Tibial artery (tissue), 4 donors: Measurements from ENCODE around the gene B2M.
A peak's percentile ranks its signal among the peaks of the same experiment; 100 is the strongest.

ENCODE experiments used
- DNase-seq, 2 donors: peaks; one replicate each; pipeline ENCODE4 v3.0.0-alpha.2; 2019
- H3K27ac ChIP-seq, 2 donors: fragments of 200-600 bp; sonication (generic) in 1 of 2; 1 replicate in 1 of 2; 2 replicates in 1 of 2; pipeline ENCODE4 v1.5.1; 2018 to 2019; ENCODE audit warnings: mild to moderate bottlenecking in 1 of 2
- H3K27me3 ChIP-seq, 2 donors: fragments of 200-600 bp; sonication (generic) in 1 of 2; one replicate each; pipeline versions ENCODE4 v1.5.1 to v1.6.0; 2016 to 2019
- H3K36me3 ChIP-seq, 3 donors: fragments of 200-600 bp; sonication (generic) in 2 of 3; one replicate each; pipeline ENCODE4 v1.5.1; 2016 to 2019; ENCODE audit warnings: mild to moderate bottlenecking in 2 of 3
- H3K4me1 ChIP-seq, 4 donors: fragments of 200-600 bp; sonication (generic) in 2 of 4; 1 replicate in 3 of 4; 2 replicates in 1 of 4; pipeline ENCODE4 v1.5.1; 2016 to 2019
- H3K4me3 ChIP-seq, 2 donors: fragments of 200-600 bp; sonication (generic) in 1 of 2; 1 replicate in 1 of 2; 2 replicates in 1 of 2; pipeline ENCODE4 v1.5.1; 2018 to 2019; ENCODE audit warnings: mild to moderate bottlenecking in 2 of 2
- H3K9me3 ChIP-seq, 3 donors: fragments of 200-600 bp; sonication (generic) in 1 of 3; one replicate each; pipeline ENCODE4 v1.5.1; 2016 to 2019
- intact Hi-C: fragments of 100-400 bp; cut with DNase I; formaldehyde crosslinking; loops from one replicate; pipeline ENCODE4 v1.15.0; 2023; ENCODE audit warnings: low total_unique reads
- TF ChIP-seq, protein P1 (sequence below), 2 experiments: fragments of 200-600 bp in 1 of 2; fragments of 450-650 bp in 1 of 2; IDR thresholded peaks; one replicate each; pipeline ENCODE4 v1.5.1; 2017 to 2019; ENCODE audit warnings: antibody characterized with exemption in 2 of 2, mild to moderate bottlenecking in 1 of 2, moderate library complexity in 1 of 2

B2M gene

GRCh38 chr15:44711096-44711742 lies at the start of gene B2M, which contains the start of gene PATL2:
Gene B2M, plus strand, starts transcription at chr15:44711517. Its CDS starts 30 bp downstream, at chr15:44711547.
Gene PATL2, minus strand, starts transcription at chr15:44711323. Its CDS starts 34,833 bp downstream, at chr15:44676490.
- TF ChIP-seq, protein P1, sequence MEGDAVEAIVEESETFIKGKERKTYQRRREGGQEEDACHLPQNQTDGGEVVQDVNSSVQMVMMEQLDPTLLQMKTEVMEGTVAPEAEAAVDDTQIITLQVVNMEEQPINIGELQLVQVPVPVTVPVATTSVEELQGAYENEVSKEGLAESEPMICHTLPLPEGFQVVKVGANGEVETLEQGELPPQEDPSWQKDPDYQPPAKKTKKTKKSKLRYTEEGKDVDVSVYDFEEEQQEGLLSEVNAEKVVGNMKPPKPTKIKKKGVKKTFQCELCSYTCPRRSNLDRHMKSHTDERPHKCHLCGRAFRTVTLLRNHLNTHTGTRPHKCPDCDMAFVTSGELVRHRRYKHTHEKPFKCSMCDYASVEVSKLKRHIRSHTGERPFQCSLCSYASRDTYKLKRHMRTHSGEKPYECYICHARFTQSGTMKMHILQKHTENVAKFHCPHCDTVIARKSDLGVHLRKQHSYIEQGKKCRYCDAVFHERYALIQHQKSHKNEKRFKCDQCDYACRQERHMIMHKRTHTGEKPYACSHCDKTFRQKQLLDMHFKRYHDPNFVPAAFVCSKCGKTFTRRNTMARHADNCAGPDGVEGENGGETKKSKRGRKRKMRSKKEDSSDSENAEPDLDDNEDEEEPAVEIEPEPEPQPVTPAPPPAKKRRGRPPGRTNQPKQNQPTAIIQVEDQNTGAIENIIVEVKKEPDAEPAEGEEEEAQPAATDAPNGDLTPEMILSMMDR (IDR thresholded peaks at IDR 0.05) = no peak
- DNase-seq = peak; percentile 96 to 98
- H3K27ac ChIP-seq = peak within 1 kb of the TSS; percentile 97 to 99
- intact Hi-C loops = loop anchor here (1.0 kb wide), 1 partner anchor 17 kb away; no protein-coding TSS in a partner anchor
- H3K27me3 ChIP-seq = no peaks in the 10 kb centered on the region
- H3K9me3 ChIP-seq = no peaks in the 10 kb centered on the region
- H3K36me3 ChIP-seq = peaks cover 11 to 12% (median 12%) of the 10 kb centered on the region in 3 donors
- peaks cover 0 to 20% (median 6%) of the 10 kb centered on the region in 4 donors for H3K4me1 ChIP-seq
- peak within 1 kb of the TSS; percentile 86 to 98 for H3K4me3 ChIP-seq

- H3K36me3 ChIP-seq = peaks cover 16 to 33% (median 27%) of the 10 kb centered on the region in 3 donors
- no peak overlapping the region for H3K27ac ChIP-seq
- H3K9me3 ChIP-seq = no peaks in the 10 kb centered on the region
- no peak overlapping the region for H3K4me3 ChIP-seq
- peaks cover 0 to 15% (median 6%) of the 10 kb centered on the region in 4 donors for H3K4me1 ChIP-seq
- intact Hi-C loops = loop anchor here (5.0 kb wide), 1 partner anchor 76 kb away; the partner anchor contains the start of gene TRIM69
- no peaks in the 10 kb centered on the region for H3K27me3 ChIP-seq
- TF ChIP-seq, protein P1 (IDR thresholded peaks at IDR 0.05) = no peak
- no peak for DNase-seq
Measured at GRCh38 chr15:44661576-44661975, 49.7 kb upstream of the B2M start.

DNA sequence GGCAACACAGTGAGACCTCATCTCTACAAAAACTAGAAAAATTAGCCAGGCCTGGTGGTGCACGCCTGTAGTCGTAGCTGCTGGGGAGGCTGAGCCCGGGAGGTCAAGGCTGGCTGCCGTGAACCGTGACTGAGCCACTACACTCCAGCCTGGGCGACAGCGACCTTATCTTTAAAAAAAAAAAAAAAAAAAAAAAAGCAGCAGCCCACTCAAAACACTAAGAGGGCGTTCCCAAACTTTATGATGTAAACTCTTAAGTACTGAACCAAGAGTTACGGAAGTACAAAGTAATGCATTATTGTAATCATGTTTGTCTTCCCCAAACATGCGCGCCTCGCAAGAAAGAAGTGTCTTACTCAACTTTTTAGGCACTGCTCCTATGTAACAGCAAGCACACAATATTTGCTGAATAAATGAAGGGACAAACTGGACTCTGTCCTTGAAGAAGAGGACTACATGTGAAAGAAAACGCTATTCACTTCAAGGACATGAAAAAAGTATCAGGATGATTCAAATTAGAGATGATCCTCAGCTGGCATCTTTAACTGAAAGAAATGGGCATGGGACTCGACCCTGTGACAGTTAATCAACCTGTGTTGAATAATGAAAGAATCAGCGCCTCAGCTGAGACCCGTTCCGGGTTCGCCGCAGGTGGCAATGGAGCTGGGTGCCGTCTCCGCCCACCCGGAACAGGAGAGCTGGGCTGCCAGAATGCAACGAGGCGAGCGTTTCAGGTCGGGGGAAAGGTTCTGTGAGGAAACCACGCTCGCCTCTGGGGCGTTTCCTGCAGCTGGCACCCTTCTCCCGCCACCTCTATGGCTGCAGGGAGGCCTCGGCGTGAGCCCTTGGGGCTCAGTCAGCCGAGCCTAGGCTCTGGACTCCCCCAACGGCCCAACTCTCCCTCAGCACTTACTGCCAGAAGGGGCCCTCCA lies 48.6 kb upstream of the B2M start:
- H3K4me3 ChIP-seq = peak overlapping the region; percentile 61 to 97
- intact Hi-C loops = loop anchor here (5.0 kb wide), 1 partner anchor 75 kb away; the partner anchor contains the start of gene TRIM69
- TF ChIP-seq, protein P1 (IDR thresholded peaks at IDR 0.05) = no peak
- peak; percentile 60 to 82 for DNase-seq
- H3K4me1 ChIP-seq = peaks cover 0 to 15% (median 6%) of the 10 kb centered on the region in 4 donors
- H3K36me3 ChIP-seq = peaks cover 9 to 21% (median 18%) of the 10 kb centered on the region in 3 donors
- no peaks in the 10 kb centered on the region for H3K9me3 ChIP-seq
- no peaks in the 10 kb centered on the region for H3K27me3 ChIP-seq
- H3K27ac ChIP-seq = peak overlapping the region; percentile 87 to 97

DNA sequence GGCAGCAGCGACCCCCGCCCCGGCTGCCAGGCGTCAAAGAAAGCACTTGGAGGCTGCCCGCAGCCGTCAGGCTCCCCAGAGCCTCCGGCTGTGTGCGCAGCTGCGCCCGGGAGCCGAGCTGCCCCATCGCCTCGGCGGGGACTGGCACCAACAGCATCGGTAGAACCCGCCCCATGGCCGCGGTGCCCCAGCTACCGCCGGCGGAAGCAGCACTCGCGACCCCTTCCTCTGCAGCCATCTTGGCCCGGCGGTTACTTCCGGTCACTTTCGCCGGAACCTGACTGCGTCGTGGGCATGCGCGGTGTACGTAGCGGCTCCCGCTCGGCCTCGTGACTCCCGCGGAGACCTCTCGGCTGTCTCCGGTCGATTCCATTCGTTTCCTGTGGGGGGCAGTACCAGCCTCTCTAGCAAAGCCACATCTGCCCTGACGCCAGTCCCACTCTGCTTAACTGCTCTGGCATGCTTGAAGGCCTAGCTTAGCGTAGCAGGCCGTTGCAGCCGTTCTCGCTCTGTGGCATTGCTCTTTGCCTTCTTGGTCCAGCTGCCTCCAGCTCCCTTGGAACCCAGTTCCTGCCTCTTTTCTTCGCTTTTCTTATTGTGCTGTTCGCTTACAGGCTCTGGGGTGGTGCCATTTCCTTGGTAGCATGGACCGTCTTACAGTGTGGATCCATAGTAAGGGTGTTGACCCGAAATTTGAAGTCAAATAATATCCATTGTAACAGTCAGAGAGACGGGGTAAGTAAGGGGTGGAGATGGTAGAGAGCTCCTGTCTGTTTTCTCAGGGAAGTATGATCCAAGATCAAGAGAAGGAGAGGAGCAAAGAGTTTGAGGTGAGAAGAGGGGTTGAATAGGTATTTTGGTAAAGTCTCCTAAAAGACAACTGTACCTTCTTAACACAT lies 47.7 kb upstream of the B2M start, which contains the start of gene SPG11:
SPG11 (minus strand) TSS at position 253 of the 899 bp plus-strand sequence; CDS start at position 238, 15 bp downstream.
- no peaks in the 10 kb centered on the region for H3K9me3 ChIP-seq
- peak within 1 kb of the TSS; percentile 61 to 97 for H3K4me3 ChIP-seq
- H3K4me1 ChIP-seq = peaks cover 0 to 15% (median 6%) of the 10 kb centered on the region in 4 donors
- intact Hi-C loops = loop anchor here (5.0 kb wide), 1 partner anchor 74 kb away; the partner anchor contains the start of gene TRIM69
- H3K27me3 ChIP-seq = no peaks in the 10 kb centered on the region
- H3K36me3 ChIP-seq = peaks cover 8 to 12% (median 12%) of the 10 kb centered on the region in 3 donors
- H3K27ac ChIP-seq = peak within 1 kb of the TSS; percentile 87 to 97
- peak; percentile 98 to 99 for DNase-seq
- TF ChIP-seq, protein P1 (IDR thresholded peaks at IDR 0.05) = peak; percentile 96
